ENCODE results near the gene HRH3.

- TF ChIP-seq CTCF (IDR thresholded peaks at IDR 0.05): no peak
- TF ChIP-seq EP300 (IDR thresholded peaks at IDR 0.05): no peak
- no peak for TF ChIP-seq POLR2A (IDR thresholded peaks at IDR 0.05)
Observed at GRCh38 chr20:62212299-62212698, 7.8 kb downstream of the HRH3 start.

Data from ovary (tissue), 3 donors.